ENCODE data around the gene RPIA.
"Not testable (repeated sequence)": the region's sequence is repeated elsewhere in the genome, so short reads cannot be mapped to it uniquely, and the experiment has no call there.

RPIA gene

GRCh38 chr2:88796523-88796922, 105.0 kb downstream of the RPIA start:
- not testable (repeated sequence) for DNase-seq

DNA sequence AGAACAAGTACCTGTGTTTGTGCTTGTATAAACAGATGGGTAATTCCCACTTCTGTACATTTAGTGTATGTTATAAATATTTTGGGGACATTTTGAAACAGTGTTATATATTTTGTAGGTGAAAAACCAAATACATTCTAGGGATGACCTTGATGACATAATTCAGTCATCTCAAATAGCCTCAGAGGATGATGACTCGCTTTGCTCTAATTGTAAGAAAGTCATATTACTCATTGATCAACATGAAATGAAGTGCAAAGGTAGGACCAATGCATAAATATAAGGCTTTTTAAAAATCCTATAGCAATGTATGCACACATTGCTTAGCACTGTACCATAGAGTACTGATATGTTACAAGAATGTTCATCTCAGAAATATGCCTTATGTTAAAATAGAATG, 105.7 kb downstream of the RPIA start:
- not testable (repeated sequence) for DNase-seq

Data from OCI-M1 (cell line).